CD8-positive, alpha-beta memory T cell (primary cell): ENCODE results near the gene TUBB3. TPM values are rescaled to one million over a fixed set of nuclear protein-coding genes. Genes with fewer than 3 reads are reported as not detected.

Source experiments
- CTCF ChIA-PET: fragments of 350-600 bp; sonication (Branson Sonifier 250); formaldehyde crosslinking; loops from one replicate; lab custom pipeline; 2021; ENCODE audit warnings: antibody characterized with exemption; lab: Charles Lee
- POLR2A ChIA-PET: fragments of 350-600 bp; sonication (Branson Sonifier 250); formaldehyde crosslinking; loops from one replicate; lab custom pipeline; 2021; ENCODE audit warnings: antibody characterized with exemption; lab: Charles Lee
- DNase-seq, 5 donors: peaks; one replicate each; pipeline versions ENCODE4 v3.0.0 to v3.0.0-alpha.2; 2020 to 2022; ENCODE audit warnings: mixed read lengths in 1 of 5
- H3K27ac ChIP-seq: one replicate; pipeline ENCODE4 v1.7.0; 2013; ENCODE audit warnings: low read depth, mild to moderate bottlenecking, low read length, moderate library complexity
- H3K27me3 ChIP-seq: 2 replicates; pipeline ENCODE4 v1.7.0; 2013; ENCODE audit warnings: low read length, mild to moderate bottlenecking; ENCODE audit not compliant: insufficient read depth, poor library complexity, severe bottlenecking
- H3K36me3 ChIP-seq: 2 replicates; pipeline ENCODE4 v1.7.0; 2013; ENCODE audit warnings: mild to moderate bottlenecking, low read length, moderate library complexity; ENCODE audit not compliant: insufficient read depth
- H3K4me1 ChIP-seq: 2 replicates; pipeline ENCODE4 v1.7.0; 2013; ENCODE audit warnings: mild to moderate bottlenecking, low read length, moderate library complexity; ENCODE audit not compliant: insufficient read depth
- H3K4me3 ChIP-seq: 2 replicates; pipeline ENCODE4 v1.7.0; 2013; ENCODE audit warnings: mild to moderate bottlenecking, low read length
- H3K9me3 ChIP-seq: 2 replicates; pipeline ENCODE4 v1.7.0; 2013; ENCODE audit warnings: mild to moderate bottlenecking, low read length
- H3K27ac Mint-ChIP-seq, 8 donors: one replicate each; pipeline ENCODE4 v1.8.0; 2020 to 2021; ENCODE audit warnings: mixed read lengths in 8 of 8, mild to moderate bottlenecking in 6 of 8, inconsistent platforms in 3 of 8, moderate library complexity in 3 of 8
- H3K27me3 Mint-ChIP-seq, 2 donors: one replicate each; pipeline ENCODE4 v1.8.0; 2020 to 2021; ENCODE audit warnings: mixed read lengths in 2 of 2, mild to moderate bottlenecking in 1 of 2, moderate library complexity in 1 of 2
- H3K36me3 Mint-ChIP-seq, 3 donors: one replicate each; pipeline ENCODE4 v1.8.0; 2020 to 2021; ENCODE audit warnings: mixed read lengths in 3 of 3, inconsistent platforms in 1 of 3, mild to moderate bottlenecking in 1 of 3
- H3K4me1 Mint-ChIP-seq, 3 donors: one replicate each; pipeline ENCODE4 v1.8.0; 2020 to 2021; ENCODE audit warnings: mixed read lengths in 3 of 3, inconsistent platforms in 1 of 3, mild to moderate bottlenecking in 1 of 3
- H3K4me3 Mint-ChIP-seq, 7 donors: one replicate each; pipeline ENCODE4 v1.8.0; 2020 to 2021; ENCODE audit warnings: mixed read lengths in 7 of 7, mild to moderate bottlenecking in 6 of 7, moderate library complexity in 4 of 7, inconsistent platforms in 2 of 7
- H3K9me3 Mint-ChIP-seq, 5 donors: one replicate each; pipeline ENCODE4 v1.8.0; 2020 to 2022; ENCODE audit warnings: mixed read lengths in 5 of 5, mild to moderate bottlenecking in 3 of 5, moderate library complexity in 2 of 5, inconsistent platforms in 1 of 5
- polyA plus RNA-seq: library from polyadenylated mRNA; unstranded; fragments of 300-500 nt; fragmentation: Illumina TruSeq; gene quantifications from one replicate; pipeline ENCODE4 v1.2.3, GENCODE V29; 2021
- total RNA-seq, 2 experiments: library from RNA; stranded (reverse); gene quantifications; one replicate each; pipeline ENCODE4 v1.2.3, GENCODE V29; 2021

Gene TUBB3
- total and polyA plus RNA-seq, 3 experiments from 2014 or later, result 0.31 to 0.38 TPM; not detected in 1

DNA sequence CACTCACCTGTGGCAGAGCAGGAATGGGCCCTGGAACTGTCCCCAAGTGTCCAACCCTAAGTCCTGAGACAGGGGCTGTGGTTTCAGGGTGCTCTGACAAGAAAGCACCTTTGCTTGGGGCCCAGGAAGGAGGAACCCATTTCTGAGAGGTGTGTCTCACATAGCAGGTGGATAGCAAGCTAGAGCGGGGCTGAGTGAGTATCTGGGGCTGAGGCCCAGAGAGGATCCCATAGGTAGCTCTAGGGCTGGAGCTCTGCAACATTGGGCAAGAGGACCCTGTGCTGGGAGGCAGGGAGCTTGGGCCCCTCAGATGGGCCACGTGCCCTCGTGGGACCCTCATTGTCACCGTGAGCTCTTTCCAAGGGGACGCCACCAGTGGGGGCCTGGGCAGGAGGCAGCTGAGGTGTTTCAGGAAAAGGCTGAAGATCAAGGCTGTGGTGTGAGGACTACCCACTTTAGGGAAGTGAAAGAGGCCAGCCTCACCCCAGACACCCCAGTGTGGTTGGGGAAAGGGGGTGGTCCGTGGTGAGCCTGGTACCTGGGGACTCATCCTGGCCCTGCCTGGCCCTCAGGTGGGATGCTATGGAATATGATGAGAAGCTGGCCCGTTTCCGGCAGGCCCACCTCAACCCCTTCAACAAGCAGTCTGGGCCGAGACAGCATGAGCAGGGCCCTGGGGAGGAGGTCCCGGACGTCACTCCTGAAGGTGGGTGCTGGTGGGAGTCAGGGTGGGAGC lies 30.7 kb downstream of the TUBB3 start:
- CTCF ChIA-PET, result no interaction called here
- POLR2A ChIA-PET, result no interaction called here
- H3K27ac Mint-ChIP-seq, result peak overlapping the region in 1 of 8 donors; percentile 65

GRCh38 chr16:89954462-89954861 lies 31.3 kb downstream of the TUBB3 start:
- Histone ChIP-seq H3K4me3 (no peak overlapping the region), H3K4me1 (peaks cover 5% of the 10 kb centered on the region), H3K9me3 (no peaks in the 10 kb centered on the region), H3K27ac (no peak overlapping the region), H3K36me3 (peaks cover 5% of the 10 kb centered on the region), H3K27me3 (no peaks in the 10 kb centered on the region)
- Mint-ChIP-seq H3K27ac (no peak overlapping the region), H3K36me3 (peaks cover 0 to 37% (median 10%) of the 10 kb centered on the region in 3 donors), H3K4me3 (peak overlapping the region in 1 of 7 donors; percentile 56), H3K9me3 (no peaks in the 10 kb centered on the region), H3K27me3 (no peaks in the 10 kb centered on the region), H3K4me1 (peaks cover 6 to 8% (median 8%) of the 10 kb centered on the region in 3 donors)
- ChIA-PET POLR2A (no interaction called here), CTCF (no interaction called here)
- no peak for DNase-seq

More for the DNA sequence above, 30.7 kb downstream of the TUBB3 start:
- Mint-ChIP-seq H3K9me3 (no peaks in the 10 kb centered on the region), H3K4me3 (no peak overlapping the region), H3K36me3 (peaks cover 0 to 32% (median 7%) of the 10 kb centered on the region in 3 donors), H3K27me3 (no peaks in the 10 kb centered on the region), H3K4me1 (peaks cover 6 to 9% (median 8%) of the 10 kb centered on the region in 3 donors)
- H3K4me1 ChIP-seq, result peaks cover 9% of the 10 kb centered on the region
- H3K4me3 ChIP-seq, result no peak overlapping the region
- no peak for DNase-seq
- peaks cover under 1% of the 10 kb centered on the region for H3K36me3 ChIP-seq
- no peaks in the 10 kb centered on the region for H3K27me3 ChIP-seq
- H3K27ac ChIP-seq, result no peak overlapping the region
- H3K9me3 ChIP-seq, result no peaks in the 10 kb centered on the region

DNA sequence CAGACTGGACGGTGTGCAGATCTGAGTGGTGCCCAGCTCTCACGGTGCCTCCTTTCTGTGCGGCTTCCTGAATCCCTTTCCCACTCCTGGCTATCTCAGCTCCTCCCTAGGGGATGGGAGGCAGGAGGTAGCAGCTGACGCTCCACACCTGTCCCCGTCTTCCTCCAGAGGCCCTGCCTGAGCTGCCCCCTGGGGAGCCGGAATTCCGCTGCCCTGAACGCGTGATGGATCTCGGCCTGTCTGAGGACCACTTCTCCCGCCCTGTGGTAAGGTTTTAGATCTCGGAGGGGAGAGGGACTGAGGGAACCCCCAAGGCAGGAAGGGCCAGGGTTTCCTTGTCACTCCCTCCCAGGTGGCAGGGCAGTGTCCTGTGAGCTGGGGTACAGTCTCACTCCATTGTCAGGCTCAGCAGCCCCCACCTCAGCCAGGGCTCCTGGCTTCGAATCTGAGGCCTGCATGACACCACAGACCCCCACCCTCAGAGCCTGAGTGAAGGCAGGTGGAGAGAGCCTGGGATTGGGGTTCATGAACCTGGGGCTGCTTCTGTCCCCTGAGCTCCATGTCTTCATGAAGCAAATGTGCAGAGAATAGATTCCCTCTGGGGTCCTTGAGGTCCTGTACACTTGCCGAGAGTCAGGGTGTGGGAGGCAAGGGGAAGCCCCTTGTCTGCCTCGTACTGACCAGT lies 32.0 kb downstream of the TUBB3 start:
- ChIA-PET POLR2A (interaction anchor here (0.6 kb wide), 1 partner anchor 30 kb away, joined by 3 read pairs; no protein-coding TSS in a partner anchor), CTCF (no interaction called here)
- Histone ChIP-seq H3K9me3 (no peaks in the 10 kb centered on the region), H3K4me1 (no peaks in the 10 kb centered on the region), H3K36me3 (peaks cover 5% of the 10 kb centered on the region), H3K4me3 (no peak overlapping the region), H3K27me3 (no peaks in the 10 kb centered on the region), H3K27ac (no peak overlapping the region)
- H3K4me3 Mint-ChIP-seq, result peak overlapping the region in 1 of 7 donors; percentile 56
- peak overlapping the region in 1 of 8 donors; percentile 26 for H3K27ac Mint-ChIP-seq
- no peaks in the 10 kb centered on the region for H3K9me3 Mint-ChIP-seq
- no peak for DNase-seq
- H3K27me3 Mint-ChIP-seq, result no peaks in the 10 kb centered on the region
- H3K4me1 Mint-ChIP-seq, result peaks cover under 1 to 2% (median 1%) of the 10 kb centered on the region in 3 donors
- peaks cover 0 to 42% (median 10%) of the 10 kb centered on the region in 3 donors for H3K36me3 Mint-ChIP-seq

DNA sequence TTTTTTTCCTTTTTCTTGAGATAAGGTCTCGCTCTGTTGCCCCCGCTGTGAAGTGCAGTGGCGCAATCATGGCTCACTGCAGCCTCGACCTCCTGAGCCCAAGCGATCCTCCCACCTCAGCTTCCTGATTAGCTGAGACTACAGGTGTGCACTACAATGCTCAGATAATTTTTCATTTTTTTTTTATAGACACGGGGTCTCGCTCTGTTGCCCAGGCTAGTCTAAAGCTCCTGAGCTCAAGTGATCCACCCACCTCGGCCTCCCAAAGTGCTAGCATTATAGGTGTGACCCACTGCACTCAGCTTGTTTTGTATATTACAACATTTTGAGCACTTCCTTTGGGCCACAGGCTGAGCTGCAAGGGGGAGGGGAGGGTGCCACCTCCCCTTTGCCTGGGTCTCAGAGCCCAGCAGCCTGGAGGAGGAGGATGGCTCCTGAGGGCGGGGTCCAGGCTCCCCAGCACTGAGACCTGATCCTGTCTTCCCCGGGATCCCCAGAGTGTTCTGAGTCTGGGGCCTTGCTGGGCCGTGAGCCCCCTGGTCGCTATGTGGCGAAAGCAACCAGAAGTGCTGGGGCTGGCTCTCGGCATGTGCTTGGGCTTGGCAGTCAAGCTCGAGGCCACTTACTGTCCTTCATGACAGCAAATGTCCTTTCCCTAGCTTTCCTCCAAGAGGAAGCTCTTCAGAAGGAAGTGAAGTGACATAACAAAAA lies 33.5 kb downstream of the TUBB3 start:
- ChIA-PET POLR2A (no interaction called here), CTCF (no interaction called here)
- peaks cover 5% of the 10 kb centered on the region for H3K36me3 ChIP-seq
- Mint-ChIP-seq H3K27ac (no peak overlapping the region), H3K9me3 (no peaks in the 10 kb centered on the region), H3K27me3 (no peaks in the 10 kb centered on the region), H3K4me1 (no peaks in the 10 kb centered on the region), H3K36me3 (peaks cover 0 to 55% (median 10%) of the 10 kb centered on the region in 3 donors), H3K4me3 (no peak overlapping the region)
- H3K4me1 ChIP-seq, result no peaks in the 10 kb centered on the region
- no peak overlapping the region for H3K4me3 ChIP-seq
- no peaks in the 10 kb centered on the region for H3K27me3 ChIP-seq
- no peak for DNase-seq
- H3K9me3 ChIP-seq, result no peaks in the 10 kb centered on the region
- H3K27ac ChIP-seq, result no peak overlapping the region

DNA sequence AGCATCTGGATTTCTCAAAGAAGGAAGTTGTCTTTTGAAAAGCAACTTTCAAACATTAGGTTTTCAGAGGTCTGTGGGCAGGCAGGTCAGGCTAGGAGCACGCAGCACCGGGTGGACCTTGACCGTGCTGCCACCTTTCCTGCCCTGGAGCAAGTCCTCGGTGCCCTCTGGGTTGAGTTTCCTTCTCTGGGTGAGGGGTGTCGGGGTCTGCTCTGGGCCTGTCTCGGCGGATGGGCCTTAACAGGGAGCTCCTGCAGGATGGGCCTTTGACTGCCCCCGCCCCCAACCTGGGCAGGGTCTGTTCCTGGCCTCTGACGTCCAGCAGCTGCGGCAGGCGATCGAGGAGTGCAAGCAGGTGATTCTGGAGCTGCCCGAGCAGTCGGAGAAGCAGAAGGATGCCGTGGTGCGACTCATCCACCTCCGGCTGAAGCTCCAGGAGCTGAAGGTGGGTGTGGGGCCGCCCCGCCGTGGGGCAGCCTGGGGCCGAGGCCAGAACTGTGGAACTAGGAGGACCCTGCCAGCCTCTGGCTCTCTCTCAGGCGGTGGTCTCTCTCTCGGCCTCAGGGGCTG lies 34.2 kb downstream of the TUBB3 start:
- Mint-ChIP-seq H3K27ac (no peak overlapping the region), H3K4me3 (no peak overlapping the region), H3K36me3 (peaks cover 0 to 55% (median 10%) of the 10 kb centered on the region in 3 donors), H3K9me3 (no peaks in the 10 kb centered on the region), H3K27me3 (no peaks in the 10 kb centered on the region), H3K4me1 (no peaks in the 10 kb centered on the region)
- Histone ChIP-seq H3K36me3 (peaks cover 5% of the 10 kb centered on the region), H3K9me3 (no peaks in the 10 kb centered on the region), H3K4me1 (no peaks in the 10 kb centered on the region), H3K27ac (no peak overlapping the region), H3K4me3 (no peak overlapping the region), H3K27me3 (no peaks in the 10 kb centered on the region)
- no peak for DNase-seq
- ChIA-PET POLR2A (no interaction called here), CTCF (no interaction called here)

GRCh38 chr16:89958068-89958467 lies 34.9 kb downstream of the TUBB3 start:
- ChIA-PET CTCF (no interaction called here), POLR2A (no interaction called here)
- no peaks in the 10 kb centered on the region for H3K9me3 Mint-ChIP-seq
- Histone ChIP-seq H3K27me3 (no peaks in the 10 kb centered on the region), H3K27ac (no peak overlapping the region), H3K36me3 (peaks cover 5% of the 10 kb centered on the region), H3K4me3 (no peak overlapping the region), H3K9me3 (no peaks in the 10 kb centered on the region), H3K4me1 (no peaks in the 10 kb centered on the region)
- DNase-seq, result no peak
- no peaks in the 10 kb centered on the region for H3K27me3 Mint-ChIP-seq
- peaks cover 0 to 57% (median 10%) of the 10 kb centered on the region in 3 donors for H3K36me3 Mint-ChIP-seq
- H3K27ac Mint-ChIP-seq, result no peak overlapping the region
- H3K4me3 Mint-ChIP-seq, result no peak overlapping the region
- H3K4me1 Mint-ChIP-seq, result no peaks in the 10 kb centered on the region

GRCh38 chr16:89958596-89958995 lies 35.5 kb downstream of the TUBB3 start:
- Mint-ChIP-seq H3K4me1 (no peaks in the 10 kb centered on the region), H3K27me3 (no peaks in the 10 kb centered on the region), H3K36me3 (peaks cover 0 to 59% (median 11%) of the 10 kb centered on the region in 3 donors), H3K4me3 (no peak overlapping the region), H3K27ac (peak overlapping the region in 2 of 8 donors; percentile 55), H3K9me3 (no peaks in the 10 kb centered on the region)
- Histone ChIP-seq H3K27ac (no peak overlapping the region), H3K4me3 (no peak overlapping the region), H3K9me3 (no peaks in the 10 kb centered on the region), H3K36me3 (peaks cover 5% of the 10 kb centered on the region), H3K27me3 (no peaks in the 10 kb centered on the region), H3K4me1 (no peaks in the 10 kb centered on the region)
- no peak for DNase-seq
- ChIA-PET POLR2A (no interaction called here), CTCF (no interaction called here)
